Esophagus muscularis mucosa (tissue), 3 donors: ENCODE results near the gene TRIM49D1.
"Not testable (repeated sequence)": the region's sequence is repeated elsewhere in the genome, so short reads cannot be mapped to it uniquely, and the experiment has no call there.

Experiments
- CTCF ChIP-seq, 3 experiments: fragments of 200-600 bp in 2 of 3; fragments of 450-650 bp in 1 of 3; sonication (generic) in 2 of 3; IDR thresholded peaks; one replicate each; pipeline ENCODE4 v1.5.1; 2017 to 2019; ENCODE audit warnings: antibody characterized with exemption in 3 of 3, mild to moderate bottlenecking in 2 of 3, moderate library complexity in 1 of 3
- POLR2A ChIP-seq: fragments of 450-650 bp; IDR thresholded peaks from one replicate; pipeline ENCODE4 v1.6.1; 2017; ENCODE audit warnings: antibody characterized with exemption, moderate library complexity, mild to moderate bottlenecking, low read depth
- POLR2AphosphoS5 ChIP-seq, 2 donors: sonication (generic); formaldehyde crosslinking; IDR thresholded peaks; one replicate each; pipeline ENCODE4 v1.6.1; 2017; ENCODE audit warnings: antibody characterized with exemption in 2 of 2

- TF ChIP-seq CTCF (IDR thresholded peaks at IDR 0.05); POLR2A; POLR2AphosphoS5 (IDR thresholded peaks at IDR 0.05): not testable (repeated sequence)
Observed at GRCh38 chr11:89865223-89865622, 56.8 kb downstream of the TRIM49D1 start.
